ENCODE results near the gene DCAF6. TPM values are rescaled to one million over a fixed set of nuclear protein-coding genes. Genes with fewer than 3 reads are reported as not detected.
"Not testable (repeated sequence)": the region's sequence is repeated elsewhere in the genome, so short reads cannot be mapped to it uniquely, and the experiment has no call there.

The DCAF6 gene, protein sequence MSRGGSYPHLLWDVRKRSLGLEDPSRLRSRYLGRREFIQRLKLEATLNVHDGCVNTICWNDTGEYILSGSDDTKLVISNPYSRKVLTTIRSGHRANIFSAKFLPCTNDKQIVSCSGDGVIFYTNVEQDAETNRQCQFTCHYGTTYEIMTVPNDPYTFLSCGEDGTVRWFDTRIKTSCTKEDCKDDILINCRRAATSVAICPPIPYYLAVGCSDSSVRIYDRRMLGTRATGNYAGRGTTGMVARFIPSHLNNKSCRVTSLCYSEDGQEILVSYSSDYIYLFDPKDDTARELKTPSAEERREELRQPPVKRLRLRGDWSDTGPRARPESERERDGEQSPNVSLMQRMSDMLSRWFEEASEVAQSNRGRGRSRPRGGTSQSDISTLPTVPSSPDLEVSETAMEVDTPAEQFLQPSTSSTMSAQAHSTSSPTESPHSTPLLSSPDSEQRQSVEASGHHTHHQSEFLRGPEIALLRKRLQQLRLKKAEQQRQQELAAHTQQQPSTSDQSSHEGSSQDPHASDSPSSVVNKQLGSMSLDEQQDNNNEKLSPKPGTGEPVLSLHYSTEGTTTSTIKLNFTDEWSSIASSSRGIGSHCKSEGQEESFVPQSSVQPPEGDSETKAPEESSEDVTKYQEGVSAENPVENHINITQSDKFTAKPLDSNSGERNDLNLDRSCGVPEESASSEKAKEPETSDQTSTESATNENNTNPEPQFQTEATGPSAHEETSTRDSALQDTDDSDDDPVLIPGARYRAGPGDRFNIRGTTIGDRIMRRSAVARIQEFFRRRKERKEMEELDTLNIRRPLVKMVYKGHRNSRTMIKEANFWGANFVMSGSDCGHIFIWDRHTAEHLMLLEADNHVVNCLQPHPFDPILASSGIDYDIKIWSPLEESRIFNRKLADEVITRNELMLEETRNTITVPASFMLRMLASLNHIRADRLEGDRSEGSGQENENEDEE
- 100 to 1,000 TPM in 1 of 2 donors, 10 to 100 TPM in 1; 35.7 to 120 TPM for total RNA-seq
- polyA plus RNA-seq = 10 to 100 TPM; 19.7 to 20.8 TPM
- long read RNA-seq, donor 1, partial matches to known transcripts = 18 of 21 reads
- long read RNA-seq, donor 1, other reads (novel, unspliced or antisense) = 0 of 21 reads
- long read RNA-seq, donor 2, partial matches to known transcripts = 12 of 13 reads
- long read RNA-seq, donor 2, other reads (novel, unspliced or antisense) = 0 of 13 reads
- long read RNA-seq, donor 3, partial matches to known transcripts = 6 of 9 reads
- long read RNA-seq, donor 3, other reads (novel, unspliced or antisense) = 0 of 9 reads
- long read RNA-seq, donor 4, partial matches to known transcripts = 42 of 42 reads
- long read RNA-seq, donor 4, other reads (novel, unspliced or antisense) = 0 of 42 reads
- long read RNA-seq, donor 5, partial matches to known transcripts = 20 of 25 reads
- long read RNA-seq, donor 5, other reads (novel, unspliced or antisense) = 0 of 25 reads

GRCh38 chr1:167936068-167936929 lies at the start of gene DCAF6:
DCAF6 (plus strand) TSS chr1:167936683; CDS start chr1:167936912, 229 bp downstream.
- peak; percentile 93 for ATAC-seq (ENCODE audit: insufficient read depth, low FRiP score)

DNA sequence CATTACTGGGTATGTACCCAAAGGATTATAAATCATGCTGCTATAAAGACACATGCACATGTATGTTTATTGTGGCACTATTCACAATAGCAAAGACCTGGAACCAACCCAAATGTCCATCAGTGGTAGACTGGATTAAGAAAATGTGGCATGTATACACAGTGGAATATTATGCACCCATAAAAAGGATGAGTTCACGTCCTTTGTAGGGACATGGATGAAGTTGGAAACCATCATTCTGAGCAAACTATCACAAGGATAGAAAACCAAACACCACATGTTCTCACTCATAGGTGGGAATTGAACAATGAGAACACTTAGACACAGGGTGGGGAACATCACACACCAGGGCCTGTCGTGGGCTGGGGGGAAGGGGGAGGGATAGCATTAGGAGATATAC lies 49.3 kb upstream of the DCAF6 start:
- not testable (repeated sequence) for H3K36me3 ChIP-seq (ENCODE audit: control insufficient read depth in 4 of 4, insufficient read depth in 4 of 4, low read length in 4 of 4); DNase-seq; H3K9ac ChIP-seq (ENCODE audit: insufficient read depth in 1 of 2, low read length in 2 of 2); H3K27ac ChIP-seq (ENCODE audit: low read depth in 1 of 2, low read length in 1 of 2); H3K4me3 ChIP-seq; H3K9me3 ChIP-seq (ENCODE audit: control insufficient read depth in 4 of 4, insufficient read depth in 3 of 4, low read length in 3 of 4); H3K27me3 ChIP-seq (ENCODE audit: control insufficient read depth in 3 of 3, insufficient read depth in 3 of 3, low read length in 2 of 3); ATAC-seq (ENCODE audit: insufficient read depth, low FRiP score); H3K4me1 ChIP-seq (ENCODE audit: control insufficient read depth in 5 of 5, insufficient read depth in 5 of 5, low read length in 5 of 5)
- 95 to 96% methylated on average over 2 of the region's 2 CpGs for WGBS, 2 donors

More at GRCh38 chr1:167936068-167936929, at the start of gene DCAF6:
- H3K36me3 ChIP-seq (ENCODE audit: control insufficient read depth in 4 of 4, insufficient read depth in 4 of 4, low read length in 4 of 4) = no peaks in the 10 kb centered on the region
- H3K9ac ChIP-seq (ENCODE audit: insufficient read depth in 1 of 2, low read length in 2 of 2) = peak within 1 kb of the TSS; percentile 93 to 94
- peak within 1 kb of the TSS; percentile 75 for H3K4me3 ChIP-seq
- peaks cover 0 to 2% (median 0%) of the 10 kb centered on the region in 4 donors for H3K9me3 ChIP-seq (ENCODE audit: control insufficient read depth in 4 of 4, insufficient read depth in 3 of 4, low read length in 3 of 4)
- no peaks in the 10 kb centered on the region for H3K27me3 ChIP-seq (ENCODE audit: control insufficient read depth in 3 of 3, insufficient read depth in 3 of 3, low read length in 2 of 3)
- H3K4me1 ChIP-seq (ENCODE audit: control insufficient read depth in 5 of 5, insufficient read depth in 5 of 5, low read length in 5 of 5) = peaks cover 0 to 26% (median 10%) of the 10 kb centered on the region in 5 donors
- TF ChIP-seq, protein P1, sequence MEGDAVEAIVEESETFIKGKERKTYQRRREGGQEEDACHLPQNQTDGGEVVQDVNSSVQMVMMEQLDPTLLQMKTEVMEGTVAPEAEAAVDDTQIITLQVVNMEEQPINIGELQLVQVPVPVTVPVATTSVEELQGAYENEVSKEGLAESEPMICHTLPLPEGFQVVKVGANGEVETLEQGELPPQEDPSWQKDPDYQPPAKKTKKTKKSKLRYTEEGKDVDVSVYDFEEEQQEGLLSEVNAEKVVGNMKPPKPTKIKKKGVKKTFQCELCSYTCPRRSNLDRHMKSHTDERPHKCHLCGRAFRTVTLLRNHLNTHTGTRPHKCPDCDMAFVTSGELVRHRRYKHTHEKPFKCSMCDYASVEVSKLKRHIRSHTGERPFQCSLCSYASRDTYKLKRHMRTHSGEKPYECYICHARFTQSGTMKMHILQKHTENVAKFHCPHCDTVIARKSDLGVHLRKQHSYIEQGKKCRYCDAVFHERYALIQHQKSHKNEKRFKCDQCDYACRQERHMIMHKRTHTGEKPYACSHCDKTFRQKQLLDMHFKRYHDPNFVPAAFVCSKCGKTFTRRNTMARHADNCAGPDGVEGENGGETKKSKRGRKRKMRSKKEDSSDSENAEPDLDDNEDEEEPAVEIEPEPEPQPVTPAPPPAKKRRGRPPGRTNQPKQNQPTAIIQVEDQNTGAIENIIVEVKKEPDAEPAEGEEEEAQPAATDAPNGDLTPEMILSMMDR (IDR thresholded peaks at IDR 0.05; ENCODE audit: control extremely low read depth, extremely low read depth) = no peak
- peak; percentile 99 to 100 (median 100) for DNase-seq
- 0 to 1% methylated on average over 53 to 58 of the region's 58 CpGs for WGBS, 2 donors
- H3K27ac ChIP-seq (ENCODE audit: low read depth in 1 of 2, low read length in 1 of 2) = peak within 1 kb of the TSS; percentile 97 to 98

DNA sequence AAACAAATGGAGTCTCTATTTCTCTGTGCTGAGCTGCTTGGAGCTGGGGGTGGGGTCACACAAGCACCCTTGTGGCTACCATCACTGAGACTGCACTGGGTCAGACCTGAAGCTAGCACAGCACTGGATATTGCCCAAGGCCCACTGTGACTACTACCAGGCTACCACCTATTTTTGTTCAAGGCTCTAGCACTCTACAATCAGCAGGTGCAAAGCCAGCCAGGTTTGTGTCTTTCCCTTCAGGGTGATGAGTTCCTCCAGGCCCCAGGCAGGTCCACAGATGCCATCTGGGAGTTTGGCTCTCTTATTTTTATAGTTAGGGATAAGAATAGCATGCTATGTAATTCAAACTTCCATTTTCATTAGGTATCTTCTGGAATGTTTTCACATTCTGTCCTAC lies 46.1 kb upstream of the DCAF6 start:
- Histone ChIP-seq H3K9me3 (ENCODE audit: control insufficient read depth in 4 of 4, insufficient read depth in 3 of 4, low read length in 3 of 4) (no peaks in the 10 kb centered on the region), H3K27me3 (ENCODE audit: control insufficient read depth in 3 of 3, insufficient read depth in 3 of 3, low read length in 2 of 3) (no peaks in the 10 kb centered on the region), H3K4me1 (ENCODE audit: control insufficient read depth in 5 of 5, insufficient read depth in 5 of 5, low read length in 5 of 5) (no peaks in the 10 kb centered on the region), H3K36me3 (ENCODE audit: control insufficient read depth in 4 of 4, insufficient read depth in 4 of 4, low read length in 4 of 4) (no peaks in the 10 kb centered on the region), H3K9ac (ENCODE audit: insufficient read depth in 1 of 2, low read length in 2 of 2) (no peak overlapping the region), H3K4me3 (no peak overlapping the region), H3K27ac (ENCODE audit: low read depth in 1 of 2, low read length in 1 of 2) (no peak overlapping the region)
- TF ChIP-seq, protein P1 (IDR thresholded peaks at IDR 0.05; ENCODE audit: control extremely low read depth, extremely low read depth) = no peak
- DNase-seq (no peak), ATAC-seq (ENCODE audit: insufficient read depth, low FRiP score) (no peak)

All from lung (tissue), 16 donors.